AG04450 (cell line): ENCODE data around the gene HOMER1. TPM values are rescaled to one million over a fixed set of nuclear protein-coding genes. Genes with fewer than 3 reads are reported as not detected.

ENCODE experiments used
- CTCF ChIA-PET: fragments of 300-600, 350-600 bp; formaldehyde crosslinking; extraction: SDS; loops from one replicate; lab custom pipeline; 2022; ENCODE audit warnings: antibody characterized with exemption, inconsistent platforms; lab: Charles Lee
- POLR2A ChIA-PET: fragments of 350-600 bp; formaldehyde crosslinking; extraction: SDS; loops from one replicate; lab custom pipeline; 2021; ENCODE audit warnings: antibody characterized with exemption, inconsistent platforms; lab: Yijun Ruan, JAX
- DNase-seq: peaks from one replicate; pipeline ENCODE4 v3.0.0-alpha.2; 2011; ENCODE audit warnings: low read depth, low spot score
- H3K27ac ChIP-seq: one replicate; pipeline ENCODE4 v1.5.1; 2012; ENCODE audit warnings: low read depth, low read length, control low read depth
- H3K27me3 ChIP-seq: one replicate; pipeline ENCODE4 v1.6.0; 2012; ENCODE audit warnings: low read length; ENCODE audit not compliant: control insufficient read depth, insufficient read depth
- H3K4me3 ChIP-seq: 2 replicates; pipeline ENCODE4 v1.5.1; 2011; ENCODE audit warnings: mild to moderate bottlenecking, low read depth, low read length, control low read depth
- H3K9me3 ChIP-seq: 2 replicates; pipeline ENCODE4 v1.5.1; 2012; ENCODE audit warnings: low read length; ENCODE audit not compliant: control insufficient read depth, insufficient read depth
- CTCF ChIP-seq: IDR thresholded peaks from 2 replicates; pipeline ENCODE4 v1.5.1; 2011; ENCODE audit warnings: low read depth, low read length, control low read depth, inconsistent platforms
- polyA minus RNA-seq: library from RNA; depleted of rRNA, polyadenylated mRNA; stranded (reverse); fragments of >200 nt; gene quantifications from 2 replicates; pipeline ENCODE4 v1.2.3, GENCODE V29; 2011; rRNA and poly(A)+ RNA removed
- polyA plus RNA-seq: library from polyadenylated mRNA; depleted of rRNA; stranded (reverse); fragments of >200 nt; gene quantifications from 2 replicates; pipeline ENCODE4 v1.2.3, GENCODE V29; 2011; rRNA removed

The HOMER1 gene
- polyA plus RNA-seq (4.4 and 5.1 TPM in 2 replicates), polyA minus RNA-seq (2.6 and 6.9 TPM in 2 replicates)

GRCh38 chr5:79513704-79514390, at the start of gene HOMER1:
HOMER1 (minus strand) TSS chr5:79514134; CDS start chr5:79512774, 1,360 bp downstream.
- Histone ChIP-seq H3K27me3 (no peaks in the 10 kb centered on the region), H3K27ac (peak within 1 kb of the TSS; percentile 92), H3K4me3 (peak within 1 kb of the TSS; percentile 66), H3K9me3 (no peaks in the 10 kb centered on the region; the same call in 1 of the 2 replicates)
- ChIA-PET POLR2A (interaction anchor here (0.6 to 2.5 kb wide), 10 partner anchors 10 to 923 kb away, joined by 3 to 10 read pairs (median 4); partner anchors contain the start of genes JMY and TENT2), CTCF (interaction anchor here (0.8 to 2.2 kb wide), 3 partner anchors 49 to 493 kb away, joined by 4 to 7 read pairs (median 4); no protein-coding TSS in a partner anchor)
- DNase-seq = peak; percentile 36
- TF ChIP-seq CTCF = no peak

- no peaks in the 10 kb centered on the region for H3K9me3 ChIP-seq
- CTCF ChIA-PET = interaction anchor here (0.7 to 1.8 kb wide), 2 partner anchors 9 to 520 kb away, joined by 4 to 7 read pairs; no protein-coding TSS in a partner anchor
- POLR2A ChIA-PET = no interaction called here
- TF ChIP-seq CTCF = no peak
- no peak for DNase-seq
- no peak overlapping the region for H3K27ac ChIP-seq
- no peak overlapping the region for H3K4me3 ChIP-seq
- no peaks in the 10 kb centered on the region for H3K27me3 ChIP-seq
Observed at GRCh38 chr5:79563247-79563590, 49.3 kb upstream of the HOMER1 start.

- TF ChIP-seq CTCF = no peak
- POLR2A ChIA-PET = no interaction called here
- Histone ChIP-seq H3K27ac (no peak overlapping the region), H3K27me3 (no peaks in the 10 kb centered on the region), H3K4me3 (no peak overlapping the region), H3K9me3 (no peaks in the 10 kb centered on the region)
- no peak for DNase-seq
- CTCF ChIA-PET = interaction anchor here (0.6 to 1.8 kb wide), 5 partner anchors 8 to 521 kb away, joined by 3 to 7 read pairs (median 4); no protein-coding TSS in a partner anchor
Observed at GRCh38 chr5:79562351-79563246, 48.7 kb upstream of the HOMER1 start.

GRCh38 chr5:79561525-79561893, 47.6 kb upstream of the HOMER1 start:
- Histone ChIP-seq H3K4me3 (no peak overlapping the region), H3K27me3 (no peaks in the 10 kb centered on the region), H3K9me3 (no peaks in the 10 kb centered on the region), H3K27ac (no peak overlapping the region)
- CTCF ChIA-PET = interaction anchor here (0.6 to 1.3 kb wide), 3 partner anchors 9 to 522 kb away, joined by 3 to 4 read pairs (median 4); no protein-coding TSS in a partner anchor
- no peak for DNase-seq
- no peak for TF ChIP-seq CTCF
- POLR2A ChIA-PET = no interaction called here
